A549 (cell line): ENCODE results near the gene HERC2.

Source experiments
- CTCF ChIP-seq: fragments of >200 bp; sonication (Bioruptor Twin); formaldehyde crosslinking; IDR thresholded peaks from 3 replicates; pipeline ENCODE4 v1.5.1; 2016
- EHMT2 ChIP-seq: fragments of 200-600 bp; sonication (generic); IDR thresholded peaks from 2 replicates; pipeline ENCODE4 v1.6.1; 2016; ENCODE audit warnings: antibody characterized with exemption, low read depth, mild to moderate bottlenecking, moderate library complexity
- EP300 ChIP-seq, 2 experiments: fragments of >200 bp; sonication (Bioruptor Twin); formaldehyde crosslinking; IDR thresholded peaks; 2 replicates in 1 of 2; 3 replicates in 1 of 2; pipeline ENCODE4 v1.6.1; 2016 to 2017
- HDAC2 ChIP-seq: fragments of 200-600 bp; sonication (generic); IDR thresholded peaks from 2 replicates; pipeline ENCODE4 v1.6.1; 2016
- RNF2 ChIP-seq: fragments of 200-600 bp; sonication (generic); IDR thresholded peaks from 2 replicates; pipeline ENCODE4 v1.6.1; 2016; ENCODE audit warnings: low read depth, mild to moderate bottlenecking, antibody characterized with exemption, moderate library complexity, borderline replicate concordance
- TF ChIP-seq, protein P1 (sequence below): fragments of 200-600 bp; sonication (generic); IDR thresholded peaks from 2 replicates; pipeline ENCODE4 v1.6.1; 2016; ENCODE audit warnings: antibody characterized with exemption, mild to moderate bottlenecking, moderate library complexity

- TF ChIP-seq EHMT2 (no peak), EP300 (IDR thresholded peaks at IDR 0.05) (no peak), HDAC2 (no peak), RNF2 (no peak), CTCF (no peak)
- TF ChIP-seq, protein P1, sequence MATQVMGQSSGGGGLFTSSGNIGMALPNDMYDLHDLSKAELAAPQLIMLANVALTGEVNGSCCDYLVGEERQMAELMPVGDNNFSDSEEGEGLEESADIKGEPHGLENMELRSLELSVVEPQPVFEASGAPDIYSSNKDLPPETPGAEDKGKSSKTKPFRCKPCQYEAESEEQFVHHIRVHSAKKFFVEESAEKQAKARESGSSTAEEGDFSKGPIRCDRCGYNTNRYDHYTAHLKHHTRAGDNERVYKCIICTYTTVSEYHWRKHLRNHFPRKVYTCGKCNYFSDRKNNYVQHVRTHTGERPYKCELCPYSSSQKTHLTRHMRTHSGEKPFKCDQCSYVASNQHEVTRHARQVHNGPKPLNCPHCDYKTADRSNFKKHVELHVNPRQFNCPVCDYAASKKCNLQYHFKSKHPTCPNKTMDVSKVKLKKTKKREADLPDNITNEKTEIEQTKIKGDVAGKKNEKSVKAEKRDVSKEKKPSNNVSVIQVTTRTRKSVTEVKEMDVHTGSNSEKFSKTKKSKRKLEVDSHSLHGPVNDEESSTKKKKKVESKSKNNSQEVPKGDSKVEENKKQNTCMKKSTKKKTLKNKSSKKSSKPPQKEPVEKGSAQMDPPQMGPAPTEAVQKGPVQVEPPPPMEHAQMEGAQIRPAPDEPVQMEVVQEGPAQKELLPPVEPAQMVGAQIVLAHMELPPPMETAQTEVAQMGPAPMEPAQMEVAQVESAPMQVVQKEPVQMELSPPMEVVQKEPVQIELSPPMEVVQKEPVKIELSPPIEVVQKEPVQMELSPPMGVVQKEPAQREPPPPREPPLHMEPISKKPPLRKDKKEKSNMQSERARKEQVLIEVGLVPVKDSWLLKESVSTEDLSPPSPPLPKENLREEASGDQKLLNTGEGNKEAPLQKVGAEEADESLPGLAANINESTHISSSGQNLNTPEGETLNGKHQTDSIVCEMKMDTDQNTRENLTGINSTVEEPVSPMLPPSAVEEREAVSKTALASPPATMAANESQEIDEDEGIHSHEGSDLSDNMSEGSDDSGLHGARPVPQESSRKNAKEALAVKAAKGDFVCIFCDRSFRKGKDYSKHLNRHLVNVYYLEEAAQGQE, result no peak
Observed at GRCh38 chr15:28178727-28179126, 143.3 kb downstream of the HERC2 start.
